ENCODE measurements around the gene MGLL.

DNA sequence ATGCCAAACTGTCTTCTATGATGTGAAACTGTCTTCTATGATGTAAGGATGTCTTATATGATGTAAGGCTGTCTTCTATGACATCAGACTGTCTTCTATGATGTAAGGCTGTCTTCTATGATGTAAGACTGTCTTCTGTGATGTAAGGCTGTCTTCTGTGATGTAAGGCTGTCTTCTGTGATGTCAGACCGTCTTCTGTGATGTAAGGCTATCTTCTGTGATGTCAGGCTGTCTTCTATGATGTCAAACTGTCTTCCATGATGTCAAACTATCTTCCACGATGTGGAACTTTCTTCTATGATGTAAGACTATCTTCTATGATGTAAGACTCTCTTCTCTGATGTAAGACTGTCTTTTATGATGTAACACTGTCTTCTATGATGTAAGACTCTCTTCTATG, 27.9 kb downstream of the MGLL start:
- TF ChIP-seq POLR2A (IDR thresholded peaks at IDR 0.05) = no peak
- TF ChIP-seq, protein P1, sequence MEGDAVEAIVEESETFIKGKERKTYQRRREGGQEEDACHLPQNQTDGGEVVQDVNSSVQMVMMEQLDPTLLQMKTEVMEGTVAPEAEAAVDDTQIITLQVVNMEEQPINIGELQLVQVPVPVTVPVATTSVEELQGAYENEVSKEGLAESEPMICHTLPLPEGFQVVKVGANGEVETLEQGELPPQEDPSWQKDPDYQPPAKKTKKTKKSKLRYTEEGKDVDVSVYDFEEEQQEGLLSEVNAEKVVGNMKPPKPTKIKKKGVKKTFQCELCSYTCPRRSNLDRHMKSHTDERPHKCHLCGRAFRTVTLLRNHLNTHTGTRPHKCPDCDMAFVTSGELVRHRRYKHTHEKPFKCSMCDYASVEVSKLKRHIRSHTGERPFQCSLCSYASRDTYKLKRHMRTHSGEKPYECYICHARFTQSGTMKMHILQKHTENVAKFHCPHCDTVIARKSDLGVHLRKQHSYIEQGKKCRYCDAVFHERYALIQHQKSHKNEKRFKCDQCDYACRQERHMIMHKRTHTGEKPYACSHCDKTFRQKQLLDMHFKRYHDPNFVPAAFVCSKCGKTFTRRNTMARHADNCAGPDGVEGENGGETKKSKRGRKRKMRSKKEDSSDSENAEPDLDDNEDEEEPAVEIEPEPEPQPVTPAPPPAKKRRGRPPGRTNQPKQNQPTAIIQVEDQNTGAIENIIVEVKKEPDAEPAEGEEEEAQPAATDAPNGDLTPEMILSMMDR (IDR thresholded peaks at IDR 0.05) = no peak

Measured in right lobe of liver (tissue), 4 donors.